H1 (cell line): ENCODE results near the gene TRMT13. TPM values are rescaled to one million over a fixed set of nuclear protein-coding genes. Genes with fewer than 3 reads are reported as not detected.

ENCODE experiments used
- CTCF ChIA-PET: fragments of 300-600 bp; sonication (Branson Sonifier 250); formaldehyde crosslinking; loops from one replicate; lab custom pipeline; 2021; ENCODE audit not compliant: partially characterized antibody; lab: Charles Lee
- POLR2A ChIA-PET: fragments of 300-600 bp; sonication (Branson Sonifier 250); formaldehyde crosslinking; loops from one replicate; lab custom pipeline; 2021; ENCODE audit warnings: inconsistent platforms; ENCODE audit not compliant: partially characterized antibody; lab: Charles Lee
- DNase-seq, 2 experiments: peaks; one replicate each; pipeline versions ENCODE4 v3.0.0 to v3.0.0-alpha.2; 2010 to 2022; ENCODE audit warnings: low spot score in 2 of 2, low read depth in 1 of 2, mixed read lengths in 1 of 2
- FAIRE-seq: peaks from 2 replicates; lab custom pipeline; 2011; peaks lifted over from hg19 to GRCh38; lab: Jason Lieb, UNC
- H2AFZ ChIP-seq: 2 replicates; pipeline ENCODE4 v1.8.1; 2012; ENCODE audit warnings: low read length, inconsistent platforms
- H2AK5ac ChIP-seq: 2 replicates; pipeline ENCODE4 v1.6.1; 2013; ENCODE audit warnings: low read depth, low read length
- H2BK120ac ChIP-seq: replicated peaks from 2 replicates; pipeline ENCODE3; 2013; ENCODE audit warnings: low read depth, low read length, inconsistent platforms
- H2BK12ac ChIP-seq: 2 replicates; pipeline ENCODE4 v1.6.1; 2013; ENCODE audit warnings: low read depth, low read length
- H2BK15ac ChIP-seq: 2 replicates; pipeline ENCODE4 v1.6.1; 2013; ENCODE audit warnings: low read length
- H2BK20ac ChIP-seq: 2 replicates; pipeline ENCODE4 v1.6.1; 2013; ENCODE audit warnings: low read length
- H2BK5ac ChIP-seq: 2 replicates; pipeline ENCODE4 v1.6.1; 2013; ENCODE audit warnings: low read depth, low read length
- H3K14ac ChIP-seq: 2 replicates; pipeline ENCODE4 v1.6.1; 2013; ENCODE audit warnings: inconsistent platforms; ENCODE audit not compliant: insufficient read length
- H3K18ac ChIP-seq: 2 replicates; pipeline ENCODE4 v1.6.1; 2013; ENCODE audit warnings: low read length; ENCODE audit errors: extremely low read depth
- H3K23ac ChIP-seq: 2 replicates; pipeline ENCODE4 v1.6.1; 2013; ENCODE audit warnings: inconsistent platforms; ENCODE audit not compliant: insufficient read length
- H3K23me2 ChIP-seq: 2 replicates; pipeline ENCODE4 v1.6.1; 2013; ENCODE audit warnings: low read depth, low read length
- H3K27ac ChIP-seq: 2 replicates; pipeline ENCODE4 v1.6.1; 2011; ENCODE audit warnings: low read depth, low read length, inconsistent platforms
- H3K27me3 ChIP-seq, 4 experiments: replicated peaks in 1 of 4; 1 replicate in 1 of 4; 2 replicates in 3 of 4; pipeline versions ENCODE4 v1.6.1 to v1.8.1; 2011 to 2013; ENCODE audit warnings: low read length in 3 of 4, mild to moderate bottlenecking in 3 of 4, inconsistent platforms in 2 of 4, mixed read lengths in 2 of 4, moderate library complexity in 1 of 4; ENCODE audit not compliant: control insufficient read depth in 3 of 4, insufficient read depth in 3 of 4; ENCODE audit errors: extremely low read depth in 1 of 4
- H3K36me3 ChIP-seq, 4 experiments: 2 replicates each; pipeline versions ENCODE4 v1.6.1 to v1.8.1; 2011 to 2013; ENCODE audit warnings: mild to moderate bottlenecking in 4 of 4, low read length in 3 of 4, moderate library complexity in 2 of 4, control low read depth in 1 of 4, inconsistent platforms in 1 of 4; ENCODE audit not compliant: insufficient read depth in 4 of 4, control insufficient read depth in 2 of 4
- H3K4ac ChIP-seq: replicated peaks from 2 replicates; pipeline ENCODE3; 2013; ENCODE audit warnings: low read length, low read depth, mixed read lengths, inconsistent platforms; ENCODE audit not compliant: insufficient read length
- H3K4me1 ChIP-seq, 4 experiments: replicated peaks in 1 of 4; 1 replicate in 1 of 4; 2 replicates in 3 of 4; pipeline versions ENCODE4 v1.6.1 to v1.8.1; 2011 to 2013; ENCODE audit warnings: low read length in 3 of 4, inconsistent platforms in 2 of 4, mixed read lengths in 1 of 4; ENCODE audit not compliant: insufficient read depth in 4 of 4, control insufficient read depth in 3 of 4
- H3K4me2 ChIP-seq, 2 experiments: 2 replicates each; pipeline versions ENCODE4 v1.6.1 to v1.8.1; 2011 to 2013; ENCODE audit warnings: low read depth in 2 of 2, low read length in 2 of 2, control low read depth in 1 of 2, inconsistent platforms in 1 of 2, mild to moderate bottlenecking in 1 of 2; ENCODE audit not compliant: insufficient read depth in 1 of 2
- H3K4me3 ChIP-seq, 4 experiments: fragments of 200-600, 300-600 bp in 1 of 4; sonication (generic), shearing (Covaris generic), sonication (Bioruptor Twin) in 1 of 4; 2 replicates each; pipeline versions ENCODE4 v1.5.1 to v1.8.1; 2011 to 2016; ENCODE audit warnings: low read length in 4 of 4, low read depth in 3 of 4, control low read depth in 2 of 4, inconsistent platforms in 2 of 4, mild to moderate bottlenecking in 2 of 4, mixed read lengths in 1 of 4, moderate library complexity in 1 of 4; ENCODE audit not compliant: insufficient read depth in 2 of 4; ENCODE audit errors: extremely low read depth in 1 of 4
- H3K56ac ChIP-seq: replicated peaks from 2 replicates; pipeline ENCODE3; 2013; ENCODE audit warnings: low read depth, mild to moderate bottlenecking, mixed read lengths, low read length, inconsistent platforms; ENCODE audit not compliant: insufficient read length
- H3K79me1 ChIP-seq: 2 replicates; pipeline ENCODE4 v1.6.1; 2013; ENCODE audit warnings: low read depth, low read length, control low read depth
- H3K79me2 ChIP-seq, 2 experiments: 2 replicates each; pipeline versions ENCODE4 v1.6.1 to v1.8.1; 2012 to 2013; ENCODE audit warnings: low read length in 2 of 2, mild to moderate bottlenecking in 2 of 2, inconsistent platforms in 1 of 2; ENCODE audit not compliant: insufficient read depth in 2 of 2, control insufficient read depth in 1 of 2
- H3K9ac ChIP-seq, 4 experiments: replicated peaks in 1 of 4; 1 replicate in 1 of 4; 2 replicates in 3 of 4; pipeline versions ENCODE4 v1.6.1 to v1.8.1; 2011 to 2013; ENCODE audit warnings: low read depth in 3 of 4, low read length in 3 of 4, control low read depth in 2 of 4, mild to moderate bottlenecking in 2 of 4, moderate library complexity in 2 of 4, inconsistent platforms in 1 of 4; ENCODE audit errors: extremely low read depth in 1 of 4
- H3K9me3 ChIP-seq, 2 experiments: 2 replicates each; pipeline versions ENCODE4 v1.6.1 to v1.8.1; 2012 to 2013; ENCODE audit warnings: mild to moderate bottlenecking in 2 of 2, moderate library complexity in 2 of 2, control low read depth in 1 of 2, inconsistent platforms in 1 of 2, low read depth in 1 of 2, low read length in 1 of 2, mixed read lengths in 1 of 2; ENCODE audit not compliant: insufficient read depth in 2 of 2
- H4K20me1 ChIP-seq, 2 experiments: replicated peaks in 1 of 2; 2 replicates each; pipeline versions ENCODE3 to v1.8.1; 2011 to 2013; ENCODE audit warnings: inconsistent platforms in 2 of 2, low read length in 2 of 2, mild to moderate bottlenecking in 1 of 2; ENCODE audit not compliant: insufficient read depth in 2 of 2, control insufficient read depth in 1 of 2
- H4K5ac ChIP-seq: 2 replicates; pipeline ENCODE4 v1.6.1; 2013; ENCODE audit warnings: low read length, low read depth, mixed read lengths, inconsistent platforms; ENCODE audit not compliant: insufficient read length
- H4K8ac ChIP-seq: 2 replicates; pipeline ENCODE4 v1.8.0; 2013; ENCODE audit warnings: mild to moderate bottlenecking, moderate library complexity, low read length, inconsistent platforms; ENCODE audit not compliant: insufficient read depth; ENCODE audit errors: extremely low read depth
- H4K91ac ChIP-seq: replicated peaks from 2 replicates; pipeline ENCODE3; 2013; ENCODE audit warnings: low read length, mixed read lengths, inconsistent platforms; ENCODE audit not compliant: insufficient read length
- BACH1 ChIP-seq: IDR thresholded peaks from 2 replicates; pipeline ENCODE4 v1.6.1; 2012; ENCODE audit warnings: low read length, improper control_type of control experiment
- GABPA ChIP-seq: IDR thresholded peaks from 2 replicates; pipeline ENCODE4 v1.6.1; 2011; ENCODE audit warnings: mild to moderate bottlenecking, low read length, moderate library complexity, borderline replicate concordance; ENCODE audit not compliant: insufficient read depth
- JUND ChIP-seq: IDR thresholded peaks from 2 replicates; pipeline ENCODE4 v1.6.1; 2011; ENCODE audit warnings: mild to moderate bottlenecking, improper control_type of control experiment, low read length
- POLR2A ChIP-seq, 2 experiments: IDR thresholded peaks; 1 replicate in 1 of 2; 2 replicates in 1 of 2; pipeline ENCODE4 v1.6.1; 2011; ENCODE audit warnings: low read depth in 2 of 2, low read length in 2 of 2, mild to moderate bottlenecking in 2 of 2; ENCODE audit errors: control extremely low read depth in 1 of 2
- POU5F1 ChIP-seq: IDR thresholded peaks from 2 replicates; pipeline ENCODE4 v1.6.1; 2011; ENCODE audit warnings: low read depth, mild to moderate bottlenecking, low read length, moderate library complexity
- RBBP5 ChIP-seq: IDR thresholded peaks from 2 replicates; pipeline ENCODE4 v1.7.1; 2012; ENCODE audit warnings: low read depth, mild to moderate bottlenecking, inconsistent platforms, low read length, moderate library complexity, borderline replicate concordance
- RXRA ChIP-seq: IDR thresholded peaks from 2 replicates; pipeline ENCODE4 v1.6.1; 2011; ENCODE audit warnings: low read depth, mild to moderate bottlenecking, low read length, moderate library complexity; ENCODE audit not compliant: insufficient read depth
- SRF ChIP-seq: IDR thresholded peaks from 2 replicates; pipeline ENCODE4 v1.6.1; 2011; ENCODE audit warnings: mild to moderate bottlenecking, low read depth, low read length, moderate library complexity
- TAF1 ChIP-seq: IDR thresholded peaks from 2 replicates; pipeline ENCODE4 v1.6.1; 2011; ENCODE audit warnings: mild to moderate bottlenecking, low read depth, low read length
- TEAD4 ChIP-seq: IDR thresholded peaks from 2 replicates; pipeline ENCODE4 v1.6.1; 2012; ENCODE audit warnings: low read depth, low read length, inconsistent platforms, mixed read lengths
- WGBS, 2 experiments: shearing (Covaris generic) in 1 of 2; methylation state at CpG; one replicate each; pipeline versions ENCODE4 v1.1.6 to v1.1.7; 2013 to 2015; ENCODE audit warnings: low lambda C conversion rate in 2 of 2, mixed read lengths in 2 of 2, inconsistent platforms in 1 of 2, low coverage in 1 of 2, missing lambda C conversion rate in 1 of 2; ENCODE audit not compliant: insufficient replicate concordance in 2 of 2, insufficient coverage in 1 of 2, insufficient read length in 1 of 2; ENCODE audit errors: extremely low coverage in 1 of 2, missing lambda C conversion rate in 1 of 2; 5-methylcytosine and 5-hydroxymethylcytosine counted together
- polyA plus RNA-seq, 7 experiments: library from polyadenylated mRNA; depleted of rRNA in 3 of 7; stranded (reverse) in 5 of 7; unstranded in 2 of 7; fragments of >200 nt in 5 of 7; fragments of 200-250 nt in 2 of 7; gene quantifications; 1 replicate in 5 of 7; 2 replicates in 1 of 7; 4 replicates in 1 of 7; pipeline versions ENCODE4 v1.2.1 to v1.2.3, GENCODE V29; 2011 to 2013; ENCODE audit warnings: missing spikeins in 2 of 7, mixed read lengths in 2 of 7
- total RNA-seq: library from RNA; stranded (reverse); fragmentation: NEBNext Ultra II Directional; extraction: Animal tissue kit (Norgen Biotek cat#: 25700); gene quantifications from 2 replicates; pipeline ENCODE4 v1.2.1, GENCODE V29; 2021

The TRMT13 gene
- total and polyA plus RNA-seq, 2 of the 8 experiments (the other 6 are each of a cell fraction or from before 2014, with no cell fraction given) = 3.6 to 14.8 TPM

DNA sequence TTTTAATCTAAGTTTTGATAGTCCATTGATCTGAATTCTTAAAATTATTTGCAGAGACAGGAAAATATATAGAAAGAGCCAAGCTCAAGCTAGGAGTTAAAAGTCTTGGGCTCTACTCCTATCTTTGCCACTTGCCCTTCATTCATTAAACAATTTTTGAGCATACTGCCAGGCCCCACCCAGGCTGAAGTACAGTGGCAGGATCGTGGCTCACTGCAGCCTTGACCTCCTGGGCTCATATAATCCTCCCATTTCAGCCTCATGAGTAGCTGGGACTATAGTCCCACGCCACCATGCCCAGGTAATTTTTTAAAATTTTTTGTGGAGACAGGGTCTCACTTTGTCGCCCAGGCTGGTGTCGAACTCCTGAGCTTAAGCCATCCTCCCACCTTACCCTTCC lies 8.2 kb downstream of the TRMT13 start:
- Histone ChIP-seq H2BK12ac (no peak overlapping the region), H2AK5ac (no peak overlapping the region), H3K56ac (no peak overlapping the region), H4K91ac (no peak overlapping the region), H4K5ac (no peak overlapping the region), H3K4me3 (no peak overlapping the region), H3K79me2 (no peaks in the 10 kb centered on the region), H4K8ac (no peak overlapping the region), H3K27ac (no peak overlapping the region), H3K4me1 (no peaks in the 10 kb centered on the region), H3K9ac (no peak overlapping the region), H3K18ac (no peak overlapping the region), H2BK120ac (no peak overlapping the region), H3K79me1 (no peaks in the 10 kb centered on the region), H3K14ac (no peak overlapping the region), H3K23me2 (no peaks in the 10 kb centered on the region), H2BK20ac (no peak overlapping the region), H3K27me3 (no peaks in the 10 kb centered on the region), H3K4ac (no peak overlapping the region), H4K20me1 (no peaks in the 10 kb centered on the region), H3K23ac (no peak overlapping the region), H2BK5ac (no peak overlapping the region), H2AFZ (no peak overlapping the region), H2BK15ac (no peak overlapping the region), H3K9me3 (no peaks in the 10 kb centered on the region), H3K36me3 (peaks cover 0 to 70% (median 34%) of the 10 kb centered on the region in 4 experiments; a peak in 6 of 8 replicates), H3K4me2 (no peak overlapping the region)
- POLR2A ChIA-PET = interaction anchor here (1.1 kb wide), 1 partner anchor 8 kb away, joined by 3 read pairs; the partner anchor contains the start of genes SASS6 and TRMT13
- DNase-seq = no peak
- CTCF ChIA-PET = interaction anchor here (1.2 kb wide), 1 partner anchor 727 kb away, joined by 3 read pairs; no protein-coding TSS in a partner anchor
- 93% methylated on average over 4 of the region's 4 CpGs; no CpG with 5 or more reads in 1 of the 2 experiments for WGBS, 2 experiments
- TF ChIP-seq TAF1 = no peak
- TF ChIP-seq BACH1 = no peak
- TF ChIP-seq GABPA = no peak
- no peak for TF ChIP-seq RBBP5
- no peak for TF ChIP-seq JUND
- no peak for TF ChIP-seq RXRA
- no peak for TF ChIP-seq TEAD4
- TF ChIP-seq POLR2A (IDR thresholded peaks at IDR 0.05; ENCODE audit: control extremely low read depth in 1 of 2, low read depth in 2 of 2, low read length in 2 of 2) = no peak
- no peak for TF ChIP-seq POU5F1
- no peak for TF ChIP-seq SRF
- FAIRE-seq = no peak
